ENCODE data around the gene FUT7. TPM values are rescaled to one million over a fixed set of nuclear protein-coding genes. Genes with fewer than 3 reads are reported as not detected.
"Not testable (repeated sequence)": the region's sequence is repeated elsewhere in the genome, so short reads cannot be mapped to it uniquely, and the experiment has no call there.

Gene FUT7
- total RNA-seq, 1 donor from 2014 or later, result 0.18 TPM

GRCh38 chr9:137067860-137068538 is 36.1 kb upstream of the FUT7 start:
- DNase-seq (ENCODE audit: low spot score) (peak; percentile 86), ATAC-seq (peak; percentile 54)
- intact Hi-C loops (cut with DNase I), result no loop called here

GRCh38 chr9:137066096-137066861 is 34.4 kb upstream of the FUT7 start:
- DNase-seq (ENCODE audit: low spot score) (no peak), ATAC-seq (no peak)
- intact Hi-C loops (cut with DNase I), result no loop called here

DNA sequence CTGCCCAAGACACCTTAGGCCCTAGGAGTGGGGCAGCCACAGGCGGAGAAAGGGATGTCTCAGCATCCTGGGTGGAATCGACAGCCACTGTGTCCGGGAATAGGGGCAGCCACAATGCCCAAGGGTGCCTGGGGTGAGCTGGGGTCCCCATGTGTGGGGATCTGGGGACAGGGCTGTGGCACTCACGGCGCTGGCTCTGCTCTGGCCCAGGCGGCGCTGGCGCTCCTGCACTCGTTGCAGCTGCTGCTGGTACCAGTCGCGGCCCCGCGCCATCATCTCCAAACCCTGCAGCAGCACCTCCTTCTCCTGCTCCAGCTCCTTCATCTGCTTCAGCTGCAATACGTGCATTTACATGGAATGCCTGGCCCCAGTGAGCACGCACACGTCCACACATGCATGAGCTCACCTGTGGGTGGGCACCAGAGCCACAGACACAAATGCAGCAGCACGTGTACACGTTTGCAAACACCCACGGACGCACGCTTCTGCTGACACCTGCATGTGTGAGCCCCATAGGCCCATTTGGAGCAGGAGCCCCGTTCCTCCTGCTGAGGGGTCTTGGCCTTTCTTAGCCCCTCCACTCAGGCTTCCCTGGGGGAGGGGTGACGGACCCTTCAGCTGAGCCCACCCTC is 33.6 kb upstream of the FUT7 start:
- intact Hi-C loops (cut with DNase I), result no loop called here
- DNase-seq (ENCODE audit: low spot score) (no peak), ATAC-seq (no peak)

- intact Hi-C loops (cut with DNase I), result no loop called here
- no peak for DNase-seq (ENCODE audit: low spot score)
- ATAC-seq, result no peak
Observed at GRCh38 chr9:137064880-137065164, 32.9 kb upstream of the FUT7 start.

DNA sequence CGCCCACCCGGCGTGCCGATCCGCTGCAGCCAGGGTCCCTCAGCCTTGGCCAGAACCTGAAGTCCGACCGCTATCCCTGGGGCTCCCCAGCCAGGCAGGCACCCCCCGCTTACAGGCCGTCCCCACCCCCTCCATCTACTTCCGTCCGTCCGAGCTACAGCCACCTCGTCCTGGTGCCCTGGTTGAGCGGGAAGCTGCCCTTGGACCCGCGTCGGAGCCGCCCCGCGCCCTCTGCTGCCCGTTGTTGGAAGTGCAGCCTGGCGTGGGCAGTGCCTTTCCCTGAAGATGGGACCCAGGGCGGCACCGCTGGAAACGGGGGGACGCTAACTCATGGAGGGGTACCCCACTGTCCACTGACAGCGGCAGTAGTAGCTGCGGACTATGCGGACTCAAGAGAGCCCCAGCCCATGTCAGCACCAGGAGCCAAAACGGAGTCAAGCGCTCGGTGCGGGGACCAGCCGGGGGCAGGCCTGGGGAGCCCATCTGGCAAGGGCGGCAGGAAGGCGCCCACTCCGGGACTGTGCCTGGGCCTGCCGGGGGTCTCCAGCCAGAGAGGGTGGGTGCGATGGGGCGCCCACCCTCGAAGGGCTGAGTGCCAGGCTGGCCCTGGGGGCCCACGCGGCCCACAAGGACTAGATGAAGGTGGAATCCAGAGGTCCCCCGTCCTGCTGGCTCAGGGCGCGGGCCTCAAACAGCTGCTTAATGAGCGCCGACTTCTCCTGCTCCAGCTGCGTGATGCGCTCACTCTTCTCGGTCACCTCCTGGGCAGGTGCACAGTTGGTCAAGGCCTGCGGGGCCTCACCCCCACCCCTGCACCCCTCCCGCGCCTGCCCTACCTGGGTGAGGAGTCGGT is 32.4 kb upstream of the FUT7 start:
- ATAC-seq (peak; percentile 77), DNase-seq (ENCODE audit: low spot score) (peak; percentile 86)
- intact Hi-C loops (cut with DNase I), result no loop called here

DNA sequence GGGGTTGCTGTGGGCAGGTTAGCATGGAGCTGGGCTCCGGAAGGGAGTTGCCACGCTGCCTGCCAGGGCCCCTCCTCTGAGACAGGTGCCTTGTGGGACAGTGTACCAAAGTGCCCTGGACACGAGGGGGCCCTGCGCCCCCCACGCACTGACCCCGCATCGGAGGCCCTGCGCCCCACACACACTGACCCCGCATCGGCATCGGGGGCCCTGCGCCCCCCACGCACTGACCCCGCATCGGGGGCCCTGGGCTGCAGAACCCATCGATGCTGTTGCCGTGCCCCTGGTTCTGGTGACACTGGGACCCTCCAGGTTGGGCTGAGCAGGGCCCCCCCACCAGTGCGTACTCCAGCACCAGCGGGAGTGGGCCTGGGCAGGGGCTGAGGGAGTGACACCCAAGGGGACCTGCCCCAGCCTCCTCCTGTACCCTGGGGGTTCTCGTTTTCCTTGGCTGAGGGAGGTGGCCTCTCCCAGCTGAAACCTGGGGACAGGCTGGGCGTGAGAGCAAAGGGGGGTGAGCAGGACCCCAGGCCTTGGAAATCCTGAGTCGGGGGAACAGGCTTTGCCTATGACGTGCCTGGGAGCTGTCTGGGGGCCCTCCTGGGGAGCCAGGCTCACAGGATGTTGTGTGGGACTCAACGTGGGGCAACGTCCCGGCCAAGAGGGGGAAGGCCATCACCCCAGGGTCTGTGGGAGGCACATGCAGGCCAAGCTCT is 31.6 kb upstream of the FUT7 start:
- intact Hi-C loops (cut with DNase I), result no loop called here
- ATAC-seq, result no peak
- no peak for DNase-seq (ENCODE audit: low spot score)

DNA sequence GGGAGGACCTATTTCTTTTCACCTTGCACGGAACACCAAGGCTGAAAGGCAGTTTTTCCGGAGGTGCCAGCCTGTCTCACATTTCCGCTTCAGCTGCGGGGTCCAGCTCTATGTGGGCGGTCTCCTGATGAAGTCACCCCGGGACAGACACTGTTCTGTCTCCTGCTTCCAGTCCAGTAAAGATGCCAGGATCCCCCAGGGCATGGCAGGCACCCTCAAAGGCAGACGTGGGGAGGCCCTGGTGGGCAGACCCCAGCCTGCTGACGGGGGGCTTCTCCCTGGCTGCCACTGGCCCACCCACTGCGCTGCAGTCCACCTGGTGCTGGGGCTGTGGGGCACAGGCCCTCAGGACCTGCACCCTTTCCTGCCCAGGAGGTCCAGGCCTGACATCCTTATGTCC is 30.9 kb upstream of the FUT7 start:
- intact Hi-C loops (cut with DNase I); DNase-seq (ENCODE audit: low spot score); ATAC-seq: not testable (repeated sequence)

GRCh38 chr9:137062384-137062783 is 30.5 kb upstream of the FUT7 start:
- no peak for DNase-seq (ENCODE audit: low spot score)
- intact Hi-C loops (cut with DNase I), result no loop called here
- no peak for ATAC-seq

DNA sequence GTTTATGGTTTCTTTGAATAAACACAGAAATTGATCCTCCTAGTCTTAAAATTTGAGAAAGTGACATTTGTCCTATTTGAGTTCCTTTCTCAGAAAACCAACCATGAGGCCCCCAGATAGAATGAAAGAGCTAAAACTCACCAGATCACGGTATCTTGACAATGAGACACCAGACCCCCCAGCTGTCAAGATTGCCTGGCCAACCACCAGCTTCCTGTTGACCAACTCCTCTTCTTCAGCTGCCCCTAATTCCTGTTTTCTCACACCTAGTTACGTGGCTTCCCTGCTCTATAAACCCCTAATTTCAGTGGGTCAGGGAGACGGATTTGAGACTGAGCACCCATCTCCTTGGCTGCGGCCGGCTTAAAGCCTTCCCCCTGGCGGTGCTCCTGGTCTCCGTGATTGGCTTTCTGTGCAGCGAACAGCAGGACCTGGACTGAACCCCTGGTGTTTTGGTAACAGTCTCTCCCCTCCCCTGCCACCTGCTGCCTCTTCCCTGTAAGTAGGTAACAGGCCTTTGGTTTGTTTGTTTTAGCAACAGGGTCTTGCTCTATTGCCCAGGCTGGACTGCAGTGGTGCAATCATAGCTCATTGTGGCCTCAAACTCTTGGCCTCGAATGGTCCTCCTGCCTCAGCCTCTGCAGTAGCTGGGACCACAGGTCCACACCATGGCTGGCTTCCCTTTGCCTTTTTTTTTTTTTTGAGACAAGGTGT is 26.8 kb upstream of the FUT7 start:
- DNase-seq (ENCODE audit: low spot score) (no peak), ATAC-seq (no peak)

GRCh38 chr9:137057545-137057944 is 25.7 kb upstream of the FUT7 start:
- no peak for DNase-seq (ENCODE audit: low spot score)
- no peak for ATAC-seq
- intact Hi-C loops (cut with DNase I), result no loop called here

More for the DNA sequence above, 26.8 kb upstream of the FUT7 start:
- intact Hi-C loops (cut with DNase I), result no loop called here

DNA sequence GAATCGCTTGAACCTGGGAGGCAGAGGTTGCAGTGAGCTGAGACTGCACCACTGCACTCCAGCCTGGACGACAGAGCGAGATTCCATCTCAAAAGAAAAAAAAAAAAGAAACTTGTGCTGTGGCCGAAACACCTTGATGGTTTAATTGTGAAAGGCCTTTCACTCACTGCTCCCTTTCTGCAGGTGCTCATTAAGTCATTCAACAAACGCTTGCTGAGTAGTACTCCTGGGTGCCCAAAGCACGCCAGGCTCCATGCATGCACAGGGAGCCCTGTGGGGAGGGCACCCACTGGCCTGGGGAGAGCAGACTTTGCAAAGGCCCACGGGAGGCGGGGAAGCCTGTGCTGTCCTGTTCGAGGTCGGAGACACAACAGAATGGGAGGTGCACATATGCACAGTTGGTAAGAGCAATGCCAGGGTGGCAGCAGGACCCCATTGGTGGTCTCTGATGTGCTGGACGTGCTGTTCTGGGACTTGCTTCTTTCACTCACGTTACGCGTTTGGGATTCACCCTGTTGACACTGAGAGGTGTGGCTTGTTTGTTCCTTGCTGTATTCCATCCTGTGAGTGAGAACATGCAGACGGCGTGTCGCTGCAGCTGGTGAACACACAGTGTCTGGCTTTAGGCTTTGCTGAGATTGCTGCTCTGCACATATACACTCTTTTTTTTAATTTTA is 25.0 kb upstream of the FUT7 start:
- ATAC-seq, result no peak
- intact Hi-C loops (cut with DNase I), result no loop called here
- DNase-seq (ENCODE audit: low spot score), result no peak

DNA sequence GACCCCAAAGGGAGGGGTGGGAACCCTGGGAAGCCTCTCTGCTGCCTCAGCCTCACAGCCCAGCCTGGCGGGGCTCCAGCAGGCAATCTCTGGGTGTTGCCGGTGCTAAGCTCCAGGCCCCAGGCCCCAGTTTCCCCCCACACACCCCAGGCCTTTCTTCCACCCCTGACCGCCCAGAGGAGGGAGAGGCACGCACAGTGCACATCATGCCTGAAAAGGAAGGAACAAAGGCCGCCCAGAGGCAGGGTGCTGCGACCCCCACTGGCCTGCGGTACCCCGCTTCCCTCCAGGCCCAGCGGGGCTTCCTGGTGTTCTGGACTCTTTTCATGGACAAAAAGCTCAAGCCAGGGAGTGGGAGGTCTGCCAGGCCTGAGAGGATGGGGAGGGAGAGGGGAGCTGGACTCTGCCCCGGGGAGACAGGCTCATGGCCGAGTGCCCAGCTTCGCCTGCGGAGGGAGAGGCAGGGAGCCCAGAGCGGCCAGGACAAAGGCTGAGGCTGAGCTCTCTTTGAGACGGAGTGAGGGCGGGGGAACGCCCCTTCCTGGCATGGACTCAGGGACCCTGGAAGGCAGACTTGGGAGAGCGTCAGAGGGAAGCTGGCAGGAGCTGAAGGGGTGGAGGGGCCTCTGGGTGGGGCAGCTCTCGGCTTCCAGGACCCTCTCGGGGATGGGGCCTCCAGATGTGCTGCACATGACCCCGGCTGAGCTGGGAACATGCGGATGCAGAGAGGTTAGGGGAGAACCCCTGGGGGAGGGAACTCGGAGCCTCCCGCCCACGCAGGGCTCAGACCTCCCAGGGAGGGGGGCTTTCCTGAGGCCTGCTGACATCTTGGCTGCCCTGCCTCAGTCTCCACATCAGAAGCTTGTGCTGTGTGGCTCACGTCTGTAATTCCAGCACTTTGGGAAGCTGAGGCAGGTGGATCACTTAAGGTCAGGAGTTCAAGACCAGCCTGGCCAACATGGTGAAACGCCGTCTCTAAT is 23.8 kb upstream of the FUT7 start:
- intact Hi-C loops (cut with DNase I), result no loop called here
- DNase-seq (ENCODE audit: low spot score), result peak; percentile 95
- peak; percentile 92 for ATAC-seq

DNA sequence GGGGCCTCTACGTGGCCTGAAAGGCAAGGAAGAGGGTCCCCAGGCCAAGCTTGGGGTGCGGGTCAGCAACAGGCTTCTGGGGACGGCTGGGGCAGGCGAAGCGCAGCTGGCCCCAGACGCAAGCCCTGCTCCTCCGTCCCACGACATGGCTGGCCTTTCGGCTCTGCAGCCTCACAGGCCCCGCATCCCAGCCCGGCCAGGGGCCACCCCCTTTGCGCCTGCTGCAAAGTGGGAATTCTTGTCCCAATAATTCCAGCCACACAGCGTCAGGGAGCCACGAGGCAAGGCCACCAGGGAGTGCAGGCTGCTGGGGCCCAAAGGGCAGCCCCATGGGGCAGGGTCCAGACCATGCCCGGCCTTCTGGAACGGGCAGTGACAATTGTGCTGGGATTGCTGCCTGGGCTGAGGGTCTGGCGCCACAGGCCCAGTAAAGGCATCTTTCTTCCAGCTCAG is 23.1 kb upstream of the FUT7 start:
- intact Hi-C loops (cut with DNase I), result no loop called here
- DNase-seq (ENCODE audit: low spot score), result no peak
- peak; percentile 6 for ATAC-seq

DNA sequence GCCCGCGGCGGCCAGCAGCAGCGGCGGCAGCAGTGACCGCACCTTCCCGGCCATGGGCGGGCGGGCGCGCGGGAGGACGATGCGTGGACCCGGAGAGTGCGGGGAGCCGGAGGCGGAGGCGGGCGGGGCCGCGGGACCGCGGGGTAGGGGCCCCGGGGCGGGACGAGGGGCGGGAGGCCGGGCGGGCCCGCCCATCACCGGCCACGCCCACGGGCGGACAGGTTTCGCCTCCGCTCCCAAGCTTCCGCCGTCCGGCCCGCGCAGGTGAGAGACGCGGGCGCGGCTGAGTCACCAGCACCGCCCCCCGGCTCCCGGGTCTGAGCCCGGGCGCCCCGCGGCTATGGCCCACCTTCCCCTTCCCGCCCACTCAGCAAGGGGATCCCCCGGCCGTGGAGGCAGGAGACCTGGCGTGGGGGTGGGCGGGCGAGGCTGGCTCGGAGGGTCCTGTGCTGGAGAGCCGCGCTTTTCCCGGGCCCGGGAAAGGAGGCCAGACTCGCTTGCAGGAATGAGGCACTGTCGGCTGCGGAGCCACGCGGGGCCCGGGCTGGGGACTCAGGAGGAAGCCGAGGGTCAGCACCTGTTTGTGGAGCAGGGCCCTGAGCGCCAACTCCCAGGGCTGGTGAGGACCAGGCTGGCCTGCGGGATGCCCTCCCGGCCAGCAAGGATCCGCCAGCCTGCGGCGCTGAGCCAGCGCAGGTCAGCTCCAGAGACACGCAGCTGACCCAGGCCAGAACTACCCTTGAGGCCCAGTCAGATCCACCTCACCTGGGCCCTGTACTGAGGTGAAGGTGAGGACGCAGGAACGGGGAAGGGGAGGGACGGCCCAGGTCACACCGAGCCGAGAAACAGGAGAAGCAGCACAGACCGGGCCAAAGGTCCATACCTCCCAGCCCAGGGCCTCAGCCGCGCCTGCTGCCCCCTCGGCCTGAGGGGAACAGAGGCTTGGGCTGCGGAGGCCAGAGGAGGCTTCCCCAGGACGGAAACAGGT is 22.4 kb upstream of the FUT7 start, which contains the start of gene ENTPD2:
TSS of gene ENTPD2 (minus strand) at position 118 of the 988 bp plus-strand sequence. CDS start at position 54, 64 bp downstream.
- ATAC-seq (no peak), DNase-seq (ENCODE audit: low spot score) (no peak)
- intact Hi-C loops (cut with DNase I), result no loop called here

Data from sciatic nerve (tissue), 2 donors.